Prostate gland (tissue), 2 donors: ENCODE results near the gene ZMYND8. TPM values are rescaled to one million over a fixed set of nuclear protein-coding genes. Genes with fewer than 3 reads are reported as not detected.

Source experiments
- DNase-seq: peaks from one replicate; pipeline ENCODE4 v3.0.0-alpha.2; 2019; ENCODE audit warnings: low spot score
- H3K27ac ChIP-seq, 2 donors: fragments of 200-600 bp; sonication (generic); 2 replicates each; pipeline ENCODE4 v1.5.1; 2017 to 2019
- H3K27me3 ChIP-seq: fragments of 200-600 bp; sonication (generic); replicated peaks from 2 replicates; pipeline ENCODE4 v1.5.1; 2019; ENCODE audit not compliant: insufficient read depth
- H3K36me3 ChIP-seq, 2 donors: fragments of 200-600 bp; sonication (generic); 1 replicate in 1 of 2; 2 replicates in 1 of 2; pipeline versions ENCODE4 v1.5.1 to v1.8.1; 2017 to 2019
- H3K4me1 ChIP-seq: fragments of 200-600 bp; sonication (generic); replicated peaks from 2 replicates; pipeline ENCODE4 v1.5.1; 2019
- H3K4me3 ChIP-seq, 2 donors: fragments of 200-600 bp; sonication (generic); 2 replicates each; pipeline ENCODE4 v1.5.1; 2017 to 2019
- H3K9me3 ChIP-seq: fragments of 200-600 bp; sonication (generic); 2 replicates; pipeline ENCODE4 v1.5.1; 2017
- POLR2A ChIP-seq: fragments of 450-650 bp; IDR thresholded peaks from one replicate; pipeline ENCODE4 v1.6.1; 2016; ENCODE audit warnings: antibody characterized with exemption, mild to moderate bottlenecking
- POLR2AphosphoS5 ChIP-seq: sonication (generic); formaldehyde crosslinking; IDR thresholded peaks from one replicate; pipeline ENCODE4 v1.6.1; 2017; ENCODE audit warnings: antibody characterized with exemption
- WGBS: methylation state at CpG from one replicate; pipeline ENCODE4 v1.1.5; 2018; 5-methylcytosine and 5-hydroxymethylcytosine counted together
- intact Hi-C: fragments of 100-400 bp; cut with DNase I; formaldehyde crosslinking; loops from one replicate; pipeline ENCODE4 v1.14.2; 2022
- total RNA-seq, 2 donors: library from RNA; depleted of rRNA; stranded (reverse); fragments of >200 nt; gene quantifications; one replicate each; pipeline ENCODE4 v1.1.0, GENCODE V29; 2016
- TF ChIP-seq, protein P1 (sequence below), 4 experiments: fragments of 200-600 bp in 2 of 4; fragments of 450-650 bp in 2 of 4; sonication (generic) in 2 of 4; IDR thresholded peaks; 1 replicate in 3 of 4; 2 replicates in 1 of 4; pipeline ENCODE4 v1.5.1; 2016 to 2019; ENCODE audit warnings: antibody characterized with exemption in 4 of 4, mild to moderate bottlenecking in 2 of 4, moderate library complexity in 2 of 4

Gene ZMYND8
- total RNA-seq, 2 donors from 2014 or later: 19.9 to 70.9 TPM

DNA sequence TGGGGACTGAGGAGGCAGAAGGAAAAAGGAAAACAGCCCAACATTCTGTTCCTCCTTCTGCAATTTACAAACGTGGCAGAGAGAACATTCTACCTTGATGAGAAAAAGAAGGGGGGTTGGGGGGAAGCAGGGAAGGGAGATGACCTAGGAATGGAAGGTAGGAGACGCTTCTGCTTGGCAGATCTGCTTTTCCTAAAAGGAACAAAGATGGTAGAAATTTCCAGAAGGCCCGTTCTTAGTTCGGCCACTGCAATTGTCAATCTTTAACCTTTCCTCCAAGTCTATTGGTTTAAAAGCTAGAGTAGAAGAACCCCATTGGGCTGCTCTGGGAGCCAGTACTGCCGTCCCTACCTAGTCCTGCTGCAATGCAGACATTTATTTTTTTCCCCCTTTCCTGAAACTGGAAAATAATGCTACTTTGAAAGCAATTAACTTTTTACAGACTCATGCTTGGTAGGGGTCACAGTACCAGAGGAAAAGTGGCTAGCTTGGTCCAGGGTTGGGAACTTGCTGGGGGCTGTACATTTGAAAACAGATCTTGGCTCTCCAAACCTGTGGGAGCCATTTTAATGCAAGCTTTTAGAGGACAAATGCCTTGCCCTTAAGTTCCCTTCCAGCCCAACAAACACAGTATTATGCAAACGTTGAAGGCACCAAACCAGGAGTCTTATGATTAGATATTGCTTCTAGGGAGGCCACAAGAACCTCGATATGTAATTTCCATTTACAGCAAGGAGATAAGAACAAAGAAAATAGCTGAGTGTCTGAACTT is 2.6 kb downstream of the ZMYND8 start:
- no peak for DNase-seq
- WGBS: 34% methylated on average over 7 of the region's 7 CpGs
- TF ChIP-seq, protein P1, sequence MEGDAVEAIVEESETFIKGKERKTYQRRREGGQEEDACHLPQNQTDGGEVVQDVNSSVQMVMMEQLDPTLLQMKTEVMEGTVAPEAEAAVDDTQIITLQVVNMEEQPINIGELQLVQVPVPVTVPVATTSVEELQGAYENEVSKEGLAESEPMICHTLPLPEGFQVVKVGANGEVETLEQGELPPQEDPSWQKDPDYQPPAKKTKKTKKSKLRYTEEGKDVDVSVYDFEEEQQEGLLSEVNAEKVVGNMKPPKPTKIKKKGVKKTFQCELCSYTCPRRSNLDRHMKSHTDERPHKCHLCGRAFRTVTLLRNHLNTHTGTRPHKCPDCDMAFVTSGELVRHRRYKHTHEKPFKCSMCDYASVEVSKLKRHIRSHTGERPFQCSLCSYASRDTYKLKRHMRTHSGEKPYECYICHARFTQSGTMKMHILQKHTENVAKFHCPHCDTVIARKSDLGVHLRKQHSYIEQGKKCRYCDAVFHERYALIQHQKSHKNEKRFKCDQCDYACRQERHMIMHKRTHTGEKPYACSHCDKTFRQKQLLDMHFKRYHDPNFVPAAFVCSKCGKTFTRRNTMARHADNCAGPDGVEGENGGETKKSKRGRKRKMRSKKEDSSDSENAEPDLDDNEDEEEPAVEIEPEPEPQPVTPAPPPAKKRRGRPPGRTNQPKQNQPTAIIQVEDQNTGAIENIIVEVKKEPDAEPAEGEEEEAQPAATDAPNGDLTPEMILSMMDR (IDR thresholded peaks at IDR 0.05): no peak
- no peak for TF ChIP-seq POLR2AphosphoS5
- TF ChIP-seq POLR2A: no peak
- Histone ChIP-seq H3K9me3 (no peaks in the 10 kb centered on the region), H3K4me3 (no peak overlapping the region), H3K4me1 (peaks cover 58% of the 10 kb centered on the region), H3K36me3 (no peaks in the 10 kb centered on the region), H3K27me3 (no peaks in the 10 kb centered on the region), H3K27ac (peak overlapping the region; percentile 99)
- intact Hi-C loops: no loop called here

DNA sequence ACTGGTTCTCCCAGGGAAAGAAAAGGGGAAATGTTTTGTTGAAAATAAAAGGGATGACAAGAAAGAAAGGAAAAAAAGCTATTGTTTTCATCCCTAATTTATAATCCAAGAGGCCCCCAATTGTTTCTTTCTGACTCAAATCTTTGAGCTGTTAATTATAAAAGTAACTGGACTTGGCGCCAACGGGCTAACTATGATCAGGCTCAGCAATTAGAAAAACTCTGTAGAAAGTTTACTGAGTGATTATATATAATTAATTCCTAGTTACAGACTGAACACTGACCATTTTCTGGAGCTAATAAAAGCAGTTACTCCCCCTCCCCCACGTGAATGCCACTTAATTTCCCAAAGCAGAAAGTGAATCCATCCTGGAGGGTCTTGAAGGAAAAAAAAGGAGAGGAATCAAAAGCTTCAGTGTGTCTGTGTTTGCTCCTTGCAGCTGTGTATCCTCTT is 3.2 kb downstream of the ZMYND8 start:
- no peaks in the 10 kb centered on the region for H3K27me3 ChIP-seq
- WGBS: 37% methylated on average over 3 of the region's 3 CpGs
- peak overlapping the region; percentile 99 for H3K27ac ChIP-seq
- TF ChIP-seq, protein P1 (IDR thresholded peaks at IDR 0.05): no peak
- TF ChIP-seq POLR2A (no peak), POLR2AphosphoS5 (no peak)
- peak overlapping the region in 1 of 2 donors; percentile 15 for H3K4me3 ChIP-seq
- no peak for DNase-seq
- H3K36me3 ChIP-seq: no peaks in the 10 kb centered on the region
- H3K9me3 ChIP-seq: no peaks in the 10 kb centered on the region
- peaks cover 52% of the 10 kb centered on the region for H3K4me1 ChIP-seq
- intact Hi-C loops: no loop called here

DNA sequence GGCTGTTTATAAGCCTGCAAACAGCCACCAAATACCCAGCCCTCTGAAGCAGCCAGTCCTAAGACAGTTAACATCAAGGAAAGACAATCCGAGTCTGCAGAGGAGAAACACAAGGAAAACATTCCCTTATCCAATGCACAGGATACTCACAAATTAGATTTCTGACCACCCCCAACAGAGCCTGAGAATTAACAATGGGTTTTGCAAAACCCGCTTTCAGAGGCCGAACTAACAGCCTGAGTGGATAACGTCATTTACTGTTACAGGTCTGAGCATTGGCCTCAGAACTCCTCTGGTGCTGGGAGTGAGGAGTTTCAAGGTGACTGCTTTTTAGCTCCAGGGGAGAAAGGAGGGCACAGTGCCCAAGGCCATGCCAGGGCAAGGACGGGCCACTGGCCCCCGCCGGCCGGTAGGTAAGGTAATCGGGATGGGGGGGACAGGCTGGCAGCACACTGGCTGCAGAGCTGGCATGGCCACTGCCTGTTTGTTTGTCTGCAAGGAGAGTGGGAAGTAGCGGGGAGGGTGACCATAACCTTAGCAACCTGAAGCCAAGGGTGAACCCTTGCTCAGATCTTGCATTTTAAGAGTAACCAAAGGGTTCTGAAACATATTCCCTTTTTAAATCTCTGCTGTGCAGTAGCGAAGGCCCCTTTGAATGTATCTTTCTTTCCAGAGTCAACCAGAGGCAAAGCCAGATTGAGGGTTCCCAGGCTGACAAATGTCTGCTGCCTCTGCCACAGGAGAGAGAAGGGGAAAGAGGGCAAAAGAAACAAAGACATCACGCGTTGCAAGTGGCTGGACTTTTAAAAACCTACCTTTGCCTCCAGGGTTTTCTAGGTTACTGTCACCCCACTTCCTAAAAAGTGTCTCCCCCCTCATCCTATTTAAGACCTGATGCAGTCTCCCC is 3.9 kb downstream of the ZMYND8 start:
- intact Hi-C loops: no loop called here
- Histone ChIP-seq H3K4me1 (peaks cover 48% of the 10 kb centered on the region), H3K9me3 (no peaks in the 10 kb centered on the region), H3K27me3 (no peaks in the 10 kb centered on the region), H3K4me3 (peak overlapping the region in 1 of 2 donors; percentile 15), H3K36me3 (no peaks in the 10 kb centered on the region), H3K27ac (peak overlapping the region; percentile 99)
- peak; percentile 7 for TF ChIP-seq POLR2A
- TF ChIP-seq, protein P1 (IDR thresholded peaks at IDR 0.05): no peak
- peak; percentile 29 for TF ChIP-seq POLR2AphosphoS5
- 20% methylated on average over 13 of the region's 13 CpGs for WGBS
- no peak for DNase-seq

DNA sequence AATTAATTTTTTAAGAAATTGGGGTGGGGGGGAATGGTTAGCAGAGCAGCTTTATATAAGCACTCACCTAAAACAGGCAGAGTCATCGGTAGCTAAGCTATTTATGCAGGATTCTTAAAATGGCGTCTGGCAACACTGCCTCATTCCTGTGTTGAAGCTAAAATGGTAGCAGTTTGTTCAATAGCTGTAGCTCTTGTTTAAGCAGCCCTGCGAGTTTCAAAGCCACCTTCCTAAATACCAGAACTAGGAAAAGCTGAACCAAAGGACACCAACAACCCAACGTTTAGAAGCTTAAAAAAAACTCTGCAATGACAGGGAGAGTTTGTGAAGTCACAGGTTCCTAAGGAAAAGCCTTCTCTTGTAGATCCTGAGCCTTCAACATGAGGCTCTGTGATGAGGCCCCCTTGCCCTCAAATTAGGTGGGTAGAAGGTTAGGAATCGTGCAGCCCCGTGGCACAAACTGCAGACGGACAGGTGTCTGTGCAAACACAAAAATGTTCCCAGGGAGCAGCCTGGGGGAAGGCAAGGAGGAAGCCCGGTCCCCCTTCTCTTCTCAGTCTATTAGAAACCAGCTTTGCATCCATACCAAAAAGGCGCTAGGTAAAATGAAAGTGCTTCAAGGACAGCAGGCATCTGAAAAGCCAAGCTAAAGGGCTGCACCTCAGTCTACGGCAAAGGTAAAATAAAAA is 4.7 kb downstream of the ZMYND8 start:
- Histone ChIP-seq H3K4me3 (peak overlapping the region in 1 of 2 donors; percentile 15), H3K4me1 (peaks cover 41% of the 10 kb centered on the region), H3K27ac (peak overlapping the region; percentile 99), H3K36me3 (no peaks in the 10 kb centered on the region), H3K9me3 (no peaks in the 10 kb centered on the region), H3K27me3 (no peaks in the 10 kb centered on the region)
- WGBS: 16% methylated on average over 10 of the region's 10 CpGs
- DNase-seq: no peak
- intact Hi-C loops: no loop called here
- TF ChIP-seq POLR2A (no peak), POLR2AphosphoS5 (no peak)
- TF ChIP-seq, protein P1 (IDR thresholded peaks at IDR 0.05): no peak
